ENCODE measurements around the gene ELANE. TPM values are rescaled to one million over a fixed set of nuclear protein-coding genes. Genes with fewer than 3 reads are reported as not detected.
"Not testable (repeated sequence)": the region's sequence is repeated elsewhere in the genome, so short reads cannot be mapped to it uniquely, and the experiment has no call there.

Gene ELANE
- total RNA-seq, 3 donors from 2014 or later = 0.43 to 1.2 (median 0.77) TPM

GRCh38 chr19:853014-853585 is 997 bp downstream of the ELANE start:
- Histone ChIP-seq H3K9me3 (no peaks in the 10 kb centered on the region), H3K36me3 (ENCODE audit: low read depth) (no peaks in the 10 kb centered on the region), H3K4me3 (no peak overlapping the region), H3K4me1 (ENCODE audit: low read depth) (peaks cover 3% of the 10 kb centered on the region)
- intact Hi-C loops (cut with DNase I, micrococcal nuclease) = loop anchor here in 1 of 2 donors (10.0 kb wide), 1 partner anchor 132 kb away; the partner anchor contains the start of gene WDR18
- DNase-seq (peak in 1 of 3 donors; percentile 45), ATAC-seq (no peak)
- TF ChIP-seq CTCF (IDR thresholded peaks at IDR 0.05) = no peak

- H3K9me3 ChIP-seq; H3K36me3 ChIP-seq (ENCODE audit: low read depth); H3K4me1 ChIP-seq (ENCODE audit: low read depth); H3K4me3 ChIP-seq; ATAC-seq: not testable (repeated sequence)
- intact Hi-C loops (cut with DNase I, micrococcal nuclease) = loop anchor here in 1 of 2 donors (10.0 kb wide), 1 partner anchor 131 kb away; the partner anchor contains the start of gene WDR18
- peak in 1 of 3 donors; percentile 47 for DNase-seq
Observed at GRCh38 chr19:853614-854220, 1.6 kb downstream of the ELANE start.

- Histone ChIP-seq H3K4me1 (ENCODE audit: low read depth) (peaks cover 3% of the 10 kb centered on the region), H3K36me3 (ENCODE audit: low read depth) (no peaks in the 10 kb centered on the region), H3K4me3 (no peak overlapping the region), H3K9me3 (no peaks in the 10 kb centered on the region)
- intact Hi-C loops (cut with DNase I, micrococcal nuclease) = loop anchor here in 1 of 2 donors (10.0 kb wide), 1 partner anchor 130 kb away; the partner anchor contains the start of gene WDR18
- DNase-seq = no peak
- ATAC-seq = no peak
- no peak for TF ChIP-seq CTCF (IDR thresholded peaks at IDR 0.05)
Observed at GRCh38 chr19:854549-854948, 2.4 kb downstream of the ELANE start.

- TF ChIP-seq CTCF (IDR thresholded peaks at IDR 0.05) = no peak
- intact Hi-C loops (cut with DNase I, micrococcal nuclease) = loop anchor here in 1 of 2 donors (10.0 kb wide), 1 partner anchor 130 kb away; the partner anchor contains the start of gene WDR18
- ATAC-seq (no peak), DNase-seq (peak in 1 of 3 donors; percentile 30)
- H3K36me3 ChIP-seq (ENCODE audit: low read depth) = no peaks in the 10 kb centered on the region
- peaks cover 3% of the 10 kb centered on the region for H3K4me1 ChIP-seq (ENCODE audit: low read depth)
- no peaks in the 10 kb centered on the region for H3K9me3 ChIP-seq
- H3K4me3 ChIP-seq = no peak overlapping the region
Observed at GRCh38 chr19:855142-855541, 3.0 kb downstream of the ELANE start.

GRCh38 chr19:855566-856120 is 3.5 kb downstream of the ELANE start:
- Histone ChIP-seq H3K4me1 (ENCODE audit: low read depth) (peaks cover 3% of the 10 kb centered on the region), H3K4me3 (no peak overlapping the region), H3K36me3 (ENCODE audit: low read depth) (no peaks in the 10 kb centered on the region), H3K9me3 (no peaks in the 10 kb centered on the region)
- intact Hi-C loops (cut with DNase I, micrococcal nuclease) = loop anchor here in 1 of 2 donors (10.0 kb wide), 1 partner anchor 129 kb away; the partner anchor contains the start of gene WDR18
- ATAC-seq (no peak), DNase-seq (peak in 1 of 3 donors; percentile 52)
- TF ChIP-seq CTCF (IDR thresholded peaks at IDR 0.05) = no peak

GRCh38 chr19:858284-858683 is 6.2 kb downstream of the ELANE start:
- Histone ChIP-seq H3K4me1 (ENCODE audit: low read depth) (peaks cover 5% of the 10 kb centered on the region), H3K9me3 (no peaks in the 10 kb centered on the region), H3K36me3 (ENCODE audit: low read depth) (no peaks in the 10 kb centered on the region), H3K4me3 (no peak overlapping the region)
- no peak for ATAC-seq
- intact Hi-C loops (cut with DNase I, micrococcal nuclease) = loop anchor here in 1 of 2 donors (10.0 kb wide), 1 partner anchor 127 kb away; the partner anchor contains the start of gene WDR18
- peak in 1 of 3 donors; percentile 32 for DNase-seq
- TF ChIP-seq CTCF (IDR thresholded peaks at IDR 0.05) = no peak

Measured in mucosa of descending colon (tissue), 3 donors.